Measurements from ENCODE around the gene FTO.

DNA sequence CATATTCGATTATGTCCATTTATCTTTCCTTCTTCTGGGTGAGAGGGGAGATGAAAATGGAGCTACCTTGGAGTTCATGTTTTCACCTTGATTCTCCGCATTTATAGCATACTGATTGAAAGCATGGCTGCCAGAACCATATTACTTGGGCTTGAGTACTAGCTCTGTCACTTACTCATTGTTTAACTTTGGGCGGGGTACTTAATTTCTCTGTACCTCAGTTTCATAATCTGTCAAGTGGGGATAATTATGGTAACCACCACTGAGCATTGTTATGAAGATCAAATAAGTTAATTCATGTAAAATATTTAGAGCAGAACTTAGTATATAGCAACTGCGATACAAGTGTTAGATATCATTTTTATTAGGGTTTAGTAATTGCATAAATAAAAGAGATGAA lies 65.2 kb downstream of the FTO start:
- TF ChIP-seq POLR2A (IDR thresholded peaks at IDR 0.05) (no peak), CTCF (IDR thresholded peaks at IDR 0.05) (no peak), POLR2AphosphoS5 (IDR thresholded peaks at IDR 0.05) (no peak)
